Activated B cell treated with CpG ODN at 0.5 μM for 24 hours (primary cell): ENCODE measurements around the gene SLC25A20. TPM values are rescaled to one million over a fixed set of nuclear protein-coding genes. Genes with fewer than 3 reads are reported as not detected.

Experiments used
- ATAC-seq: fragments of 200-7000 bp; cut with Tn5 transposase; one replicate; pipeline ENCODE4 v1.10.0; 2021; ENCODE audit warnings: low read depth, mild to moderate bottlenecking, moderate library complexity
- CTCF ChIA-PET: fragments of 350-600 bp; sonication (Branson Sonifier 250); formaldehyde crosslinking; loops from one replicate; lab custom pipeline; 2021; ENCODE audit warnings: antibody characterized with exemption; lab: Charles Lee
- POLR2A ChIA-PET: fragments of 350-600 bp; sonication (Branson Sonifier 250); formaldehyde crosslinking; loops from one replicate; lab custom pipeline; 2021; ENCODE audit warnings: antibody characterized with exemption; lab: Charles Lee
- DNase-seq: peaks from one replicate; pipeline ENCODE4 v3.0.0; 2022
- H3K27ac Mint-ChIP-seq: one replicate; pipeline ENCODE4 v1.8.0; 2020; ENCODE audit warnings: mixed read lengths
- H3K27me3 Mint-ChIP-seq: one replicate; pipeline ENCODE4 v1.8.0; 2021; ENCODE audit warnings: mixed read lengths
- H3K36me3 Mint-ChIP-seq: one replicate; pipeline ENCODE4 v1.8.0; 2021; ENCODE audit warnings: low read depth, mixed read lengths
- H3K4me1 Mint-ChIP-seq: one replicate; pipeline ENCODE4 v1.8.0; 2021; ENCODE audit warnings: mixed read lengths
- H3K4me3 Mint-ChIP-seq: one replicate; pipeline ENCODE4 v1.8.0; 2020; ENCODE audit warnings: mild to moderate bottlenecking, mixed read lengths
- H3K9me3 Mint-ChIP-seq: one replicate; pipeline ENCODE4 v1.8.0; 2020; ENCODE audit warnings: mixed read lengths
- intact Hi-C: fragments of 100-400 bp; cut with micrococcal nuclease; formaldehyde crosslinking; loops from one replicate; pipeline ENCODE4 v1.15.1; 2024
- total RNA-seq: library from RNA; stranded (reverse); gene quantifications from 2 replicates; pipeline ENCODE4 v1.2.3, GENCODE V29; 2022
- TF ChIP-seq, protein P1 (sequence below): fragments of 200-600 bp; IDR thresholded peaks from one replicate; pipeline ENCODE4 v1.8.0; 2022; ENCODE audit warnings: antibody characterized with exemption, mild to moderate bottlenecking

The SLC25A20 gene
- total RNA-seq, 1 donor from 2014 or later, result 11.0 TPM

- no peaks in the 10 kb centered on the region for H3K27me3 Mint-ChIP-seq
- H3K4me3 Mint-ChIP-seq, result no peak overlapping the region
- POLR2A ChIA-PET, result interaction anchor here (0.6 kb wide), 1 partner anchor 15 kb away, joined by 5 read pairs; no protein-coding TSS in a partner anchor
- DNase-seq, result no peak
- peaks cover 22% of the 10 kb centered on the region for H3K36me3 Mint-ChIP-seq
- no peak for ATAC-seq
- CTCF ChIA-PET, result no interaction called here
- H3K27ac Mint-ChIP-seq, result no peak overlapping the region
- peaks cover 7% of the 10 kb centered on the region for H3K4me1 Mint-ChIP-seq
- intact Hi-C loops, result no loop called here
- TF ChIP-seq, protein P1, sequence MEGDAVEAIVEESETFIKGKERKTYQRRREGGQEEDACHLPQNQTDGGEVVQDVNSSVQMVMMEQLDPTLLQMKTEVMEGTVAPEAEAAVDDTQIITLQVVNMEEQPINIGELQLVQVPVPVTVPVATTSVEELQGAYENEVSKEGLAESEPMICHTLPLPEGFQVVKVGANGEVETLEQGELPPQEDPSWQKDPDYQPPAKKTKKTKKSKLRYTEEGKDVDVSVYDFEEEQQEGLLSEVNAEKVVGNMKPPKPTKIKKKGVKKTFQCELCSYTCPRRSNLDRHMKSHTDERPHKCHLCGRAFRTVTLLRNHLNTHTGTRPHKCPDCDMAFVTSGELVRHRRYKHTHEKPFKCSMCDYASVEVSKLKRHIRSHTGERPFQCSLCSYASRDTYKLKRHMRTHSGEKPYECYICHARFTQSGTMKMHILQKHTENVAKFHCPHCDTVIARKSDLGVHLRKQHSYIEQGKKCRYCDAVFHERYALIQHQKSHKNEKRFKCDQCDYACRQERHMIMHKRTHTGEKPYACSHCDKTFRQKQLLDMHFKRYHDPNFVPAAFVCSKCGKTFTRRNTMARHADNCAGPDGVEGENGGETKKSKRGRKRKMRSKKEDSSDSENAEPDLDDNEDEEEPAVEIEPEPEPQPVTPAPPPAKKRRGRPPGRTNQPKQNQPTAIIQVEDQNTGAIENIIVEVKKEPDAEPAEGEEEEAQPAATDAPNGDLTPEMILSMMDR, result no peak
- no peaks in the 10 kb centered on the region for H3K9me3 Mint-ChIP-seq
Measured at GRCh38 chr3:48881652-48882114, 17.0 kb downstream of the SLC25A20 start.

DNA sequence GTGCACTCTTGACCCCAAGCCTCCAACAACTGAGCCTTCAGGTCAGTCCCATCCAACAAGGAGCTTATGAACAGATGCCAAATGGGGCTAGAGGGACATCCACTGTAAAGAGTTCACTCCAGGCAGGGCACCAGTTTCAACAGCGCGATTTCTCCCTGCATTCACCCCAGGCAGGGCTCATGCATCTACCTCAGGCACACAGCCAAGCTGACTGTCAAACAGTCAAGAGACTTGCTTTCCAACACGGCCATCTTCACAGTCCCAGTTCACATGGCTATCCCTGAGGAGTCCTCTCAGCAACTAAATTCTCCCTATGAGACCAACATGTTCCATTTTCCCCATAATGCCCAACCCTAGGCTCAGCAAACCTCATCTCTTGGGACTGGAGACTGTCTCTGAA, 17.7 kb downstream of the SLC25A20 start:
- intact Hi-C loops, result no loop called here
- H3K9me3 Mint-ChIP-seq, result no peaks in the 10 kb centered on the region
- H3K4me1 Mint-ChIP-seq, result peaks cover 7% of the 10 kb centered on the region
- peaks cover 22% of the 10 kb centered on the region for H3K36me3 Mint-ChIP-seq
- DNase-seq (no peak), ATAC-seq (no peak)
- H3K27me3 Mint-ChIP-seq, result no peaks in the 10 kb centered on the region
- ChIA-PET POLR2A (no interaction called here), CTCF (no interaction called here)
- no peak overlapping the region for H3K27ac Mint-ChIP-seq
- no peak overlapping the region for H3K4me3 Mint-ChIP-seq
- TF ChIP-seq, protein P1, result no peak

- Mint-ChIP-seq H3K4me1 (peaks cover 7% of the 10 kb centered on the region), H3K9me3 (no peaks in the 10 kb centered on the region), H3K36me3 (peaks cover 18% of the 10 kb centered on the region), H3K27me3 (no peaks in the 10 kb centered on the region), H3K4me3 (no peak overlapping the region), H3K27ac (no peak overlapping the region)
- CTCF ChIA-PET, result no interaction called here
- POLR2A ChIA-PET, result interaction anchor here (0.5 to 0.7 kb wide), 2 partner anchors 20 to 28 kb away, joined by 7 to 8 read pairs; no protein-coding TSS in a partner anchor
- TF ChIP-seq, protein P1, result no peak
- DNase-seq (no peak), ATAC-seq (no peak)
- intact Hi-C loops, result no loop called here
Measured at GRCh38 chr3:48879994-48880377, 18.7 kb downstream of the SLC25A20 start.

DNA sequence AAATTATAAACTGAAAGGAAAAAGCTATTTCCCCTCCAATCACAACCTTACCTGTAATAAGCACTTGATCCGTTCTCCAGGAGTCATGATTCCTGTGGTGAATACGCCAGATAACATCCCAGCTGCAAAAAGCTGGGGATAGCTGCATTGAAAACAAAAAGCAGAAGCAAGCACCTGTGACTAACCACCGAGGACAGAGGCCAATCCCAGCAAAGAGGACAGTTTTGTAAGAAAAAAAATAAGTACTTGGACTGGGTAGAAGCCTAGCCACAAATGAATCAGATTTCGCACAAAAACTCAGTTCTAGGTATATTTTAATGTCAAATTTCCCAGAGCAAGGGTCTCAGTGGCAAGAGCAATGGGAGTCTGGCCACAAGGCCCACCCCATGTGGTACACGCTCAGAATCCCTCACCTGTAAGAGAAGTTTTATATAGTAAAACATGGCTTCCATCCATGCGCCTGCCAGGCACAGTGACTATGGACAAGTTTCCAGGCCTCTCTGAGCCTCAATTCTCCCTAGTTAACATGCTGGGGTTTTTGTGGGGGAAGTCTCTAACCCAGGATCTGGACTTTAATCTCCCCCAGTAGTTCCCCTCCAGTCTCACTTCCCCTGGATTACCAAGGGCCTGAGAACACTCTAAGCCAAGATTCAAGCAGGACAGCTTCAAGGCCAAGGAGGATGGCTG, 19.2 kb downstream of the SLC25A20 start:
- intact Hi-C loops, result no loop called here
- ChIA-PET POLR2A (interaction anchor here (0.6 to 0.7 kb wide), 2 partner anchors 21 to 51 kb away, joined by 3 to 7 read pairs; no protein-coding TSS in a partner anchor), CTCF (interaction anchor here (0.7 kb wide), 1 partner anchor 129 kb away, joined by 3 read pairs; no protein-coding TSS in a partner anchor)
- H3K4me1 Mint-ChIP-seq, result peaks cover 7% of the 10 kb centered on the region
- DNase-seq, result no peak
- H3K4me3 Mint-ChIP-seq, result no peak overlapping the region
- H3K36me3 Mint-ChIP-seq, result peaks cover 16% of the 10 kb centered on the region
- H3K27me3 Mint-ChIP-seq, result no peaks in the 10 kb centered on the region
- H3K27ac Mint-ChIP-seq, result peak overlapping the region; percentile 2
- no peaks in the 10 kb centered on the region for H3K9me3 Mint-ChIP-seq
- ATAC-seq, result no peak
- TF ChIP-seq, protein P1, result no peak

- ChIA-PET CTCF (no interaction called here), POLR2A (no interaction called here)
- no peak overlapping the region for H3K4me3 Mint-ChIP-seq
- no peaks in the 10 kb centered on the region for H3K27me3 Mint-ChIP-seq
- no peak for ATAC-seq
- H3K9me3 Mint-ChIP-seq, result no peaks in the 10 kb centered on the region
- peaks cover 14% of the 10 kb centered on the region for H3K36me3 Mint-ChIP-seq
- no peak for DNase-seq
- peaks cover 7% of the 10 kb centered on the region for H3K4me1 Mint-ChIP-seq
- intact Hi-C loops, result no loop called here
- TF ChIP-seq, protein P1, result no peak
- no peak overlapping the region for H3K27ac Mint-ChIP-seq
Measured at GRCh38 chr3:48877671-48878070, 21.0 kb downstream of the SLC25A20 start.
